ENCODE data around the gene MAN1A1. TPM values are rescaled to one million over a fixed set of nuclear protein-coding genes. Genes with fewer than 3 reads are reported as not detected.

Gene MAN1A1
- total and polyA plus RNA-seq, 2 experiments from 2014 or later: 117 to 245 TPM

DNA sequence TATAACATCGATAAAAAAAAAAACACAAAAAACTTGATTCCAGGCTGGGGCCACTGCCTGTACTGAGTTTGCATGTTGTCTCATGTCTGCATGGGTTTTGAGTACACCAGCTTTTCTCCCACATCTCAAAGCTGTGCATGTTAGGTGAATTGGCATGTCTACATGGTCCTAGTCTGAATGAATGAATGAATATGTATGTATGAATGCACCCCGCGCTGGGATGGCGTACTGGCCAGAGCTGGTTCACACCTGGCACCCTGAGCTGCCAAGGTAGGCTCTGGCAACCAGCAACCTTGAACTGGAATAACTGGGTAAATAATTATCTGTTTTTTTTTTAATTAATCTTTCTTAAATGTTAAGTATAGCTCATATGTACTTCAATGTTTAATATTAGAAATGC is 131.0 kb downstream of the MAN1A1 start:
- Histone ChIP-seq H2AFZ (no peak overlapping the region), H3K4me2 (no peak overlapping the region), H3K9me2 (replicated peaks; ENCODE audit: insufficient read depth) (no peaks in the 10 kb centered on the region), H3K27me3 (no peaks in the 10 kb centered on the region), H3K9me3 (ENCODE audit: low read depth) (no peaks in the 10 kb centered on the region), H3K4me3 (no peak overlapping the region), H4K20me1 (ENCODE audit: insufficient read depth, poor library complexity, severe bottlenecking) (no peaks in the 10 kb centered on the region), H3K27ac (no peak overlapping the region), H3K36me3 (replicated peaks; ENCODE audit: insufficient read depth, low read depth) (no peaks in the 10 kb centered on the region), H3K4me1 (ENCODE audit: insufficient read depth) (peaks cover 22% of the 10 kb centered on the region), H3K79me2 (peaks cover 53% of the 10 kb centered on the region)
- 97% methylated on average over 4 of the region's 4 CpGs for WGBS (ENCODE audit: low lambda C conversion rate, missing lambda C conversion rate)
- DNase-seq (ENCODE audit: low spot score): no peak
- TF ChIP-seq, protein P1, sequence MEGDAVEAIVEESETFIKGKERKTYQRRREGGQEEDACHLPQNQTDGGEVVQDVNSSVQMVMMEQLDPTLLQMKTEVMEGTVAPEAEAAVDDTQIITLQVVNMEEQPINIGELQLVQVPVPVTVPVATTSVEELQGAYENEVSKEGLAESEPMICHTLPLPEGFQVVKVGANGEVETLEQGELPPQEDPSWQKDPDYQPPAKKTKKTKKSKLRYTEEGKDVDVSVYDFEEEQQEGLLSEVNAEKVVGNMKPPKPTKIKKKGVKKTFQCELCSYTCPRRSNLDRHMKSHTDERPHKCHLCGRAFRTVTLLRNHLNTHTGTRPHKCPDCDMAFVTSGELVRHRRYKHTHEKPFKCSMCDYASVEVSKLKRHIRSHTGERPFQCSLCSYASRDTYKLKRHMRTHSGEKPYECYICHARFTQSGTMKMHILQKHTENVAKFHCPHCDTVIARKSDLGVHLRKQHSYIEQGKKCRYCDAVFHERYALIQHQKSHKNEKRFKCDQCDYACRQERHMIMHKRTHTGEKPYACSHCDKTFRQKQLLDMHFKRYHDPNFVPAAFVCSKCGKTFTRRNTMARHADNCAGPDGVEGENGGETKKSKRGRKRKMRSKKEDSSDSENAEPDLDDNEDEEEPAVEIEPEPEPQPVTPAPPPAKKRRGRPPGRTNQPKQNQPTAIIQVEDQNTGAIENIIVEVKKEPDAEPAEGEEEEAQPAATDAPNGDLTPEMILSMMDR (IDR thresholded peaks at IDR 0.05; ENCODE audit: poor library complexity): no peak
- TF ChIP-seq EZH2phosphoT487 (IDR thresholded peaks at IDR 0.05; ENCODE audit: low read depth, severe bottlenecking, unreplicated experiment): no peak
- TF ChIP-seq EZH2 (IDR thresholded peaks at IDR 0.05; ENCODE audit: borderline replicate concordance): no peak

DNA sequence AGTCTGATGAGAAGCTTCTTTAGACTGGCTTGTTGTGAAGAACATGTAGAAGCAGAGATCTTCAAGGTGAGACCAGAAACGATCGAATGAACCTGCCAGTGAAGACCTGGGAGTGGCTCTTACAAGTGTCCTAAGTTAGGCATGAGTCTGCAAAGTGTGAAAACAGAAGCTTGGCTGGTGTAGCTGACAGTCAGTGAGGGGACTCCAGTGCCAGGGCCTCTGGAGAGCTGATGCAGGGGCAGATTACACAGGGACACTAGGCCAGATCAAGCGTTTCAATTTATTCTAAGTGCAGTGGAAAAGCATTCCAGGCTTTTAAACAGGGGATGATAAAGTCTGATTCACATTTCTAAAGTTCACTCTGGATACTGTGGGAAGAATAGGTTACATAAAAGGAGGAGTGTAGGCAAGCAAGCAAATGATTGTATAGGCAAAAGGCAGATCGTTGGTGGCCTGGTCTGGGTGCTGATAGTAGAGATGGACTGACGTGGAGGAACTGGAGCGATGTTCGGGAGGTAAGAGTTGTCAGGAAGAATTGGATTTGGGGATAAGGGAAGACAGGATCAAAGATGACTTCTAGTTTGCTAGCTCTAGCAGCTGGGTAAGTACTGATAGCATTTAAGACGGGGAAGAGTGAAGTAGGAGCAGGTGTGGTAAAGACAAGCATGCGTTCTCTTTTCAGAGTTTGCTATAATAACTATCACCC is 133.5 kb downstream of the MAN1A1 start:
- TF ChIP-seq EZH2phosphoT487 (IDR thresholded peaks at IDR 0.05; ENCODE audit: low read depth, severe bottlenecking, unreplicated experiment): no peak
- TF ChIP-seq, protein P1 (IDR thresholded peaks at IDR 0.05; ENCODE audit: poor library complexity): no peak
- TF ChIP-seq EZH2 (IDR thresholded peaks at IDR 0.05; ENCODE audit: borderline replicate concordance): no peak
- Histone ChIP-seq H2AFZ (no peak overlapping the region), H3K27ac (peak overlapping the region; percentile 64), H3K4me1 (ENCODE audit: insufficient read depth) (peaks cover 22% of the 10 kb centered on the region), H3K36me3 (replicated peaks; ENCODE audit: insufficient read depth, low read depth) (no peaks in the 10 kb centered on the region), H3K79me2 (peaks cover 46% of the 10 kb centered on the region), H3K9me3 (ENCODE audit: low read depth) (no peaks in the 10 kb centered on the region), H3K4me2 (no peak overlapping the region), H4K20me1 (ENCODE audit: insufficient read depth, poor library complexity, severe bottlenecking) (no peaks in the 10 kb centered on the region), H3K27me3 (no peaks in the 10 kb centered on the region), H3K4me3 (no peak overlapping the region), H3K9me2 (replicated peaks; ENCODE audit: insufficient read depth) (no peaks in the 10 kb centered on the region)
- WGBS (ENCODE audit: low lambda C conversion rate, missing lambda C conversion rate): 88% methylated on average over 9 of the region's 9 CpGs
- no peak for DNase-seq (ENCODE audit: low spot score)

DNA sequence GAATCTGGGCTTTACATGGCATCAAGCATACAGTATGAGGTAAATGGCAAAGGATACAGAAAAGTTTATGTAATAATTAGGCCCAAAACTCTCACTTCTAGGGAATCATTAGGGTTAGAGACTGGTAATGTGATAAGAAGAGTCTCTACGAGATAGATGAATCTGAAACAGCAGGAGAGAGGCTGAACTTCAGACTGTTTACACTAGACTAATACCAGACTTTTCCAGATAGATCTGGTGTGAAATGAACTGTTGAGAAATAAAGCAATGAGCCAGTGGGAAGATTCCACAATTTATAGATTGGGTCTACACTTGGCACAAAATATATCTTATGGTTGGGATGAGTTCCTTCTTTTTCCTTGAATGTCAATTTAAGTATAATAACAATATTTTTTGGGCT is 134.3 kb downstream of the MAN1A1 start:
- no peak overlapping the region for H2AFZ ChIP-seq
- H3K4me2 ChIP-seq: no peak overlapping the region
- peak overlapping the region; percentile 64 for H3K27ac ChIP-seq
- no peaks in the 10 kb centered on the region for H3K36me3 ChIP-seq (replicated peaks; ENCODE audit: insufficient read depth, low read depth)
- no peak for TF ChIP-seq EZH2phosphoT487 (IDR thresholded peaks at IDR 0.05; ENCODE audit: low read depth, severe bottlenecking, unreplicated experiment)
- TF ChIP-seq, protein P1 (IDR thresholded peaks at IDR 0.05; ENCODE audit: poor library complexity): no peak
- TF ChIP-seq EZH2 (IDR thresholded peaks at IDR 0.05; ENCODE audit: borderline replicate concordance): no peak
- no peak overlapping the region for H3K4me3 ChIP-seq
- H3K27me3 ChIP-seq: no peaks in the 10 kb centered on the region
- peaks cover 23% of the 10 kb centered on the region for H3K4me1 ChIP-seq (ENCODE audit: insufficient read depth)
- H3K9me2 ChIP-seq (replicated peaks; ENCODE audit: insufficient read depth): no peaks in the 10 kb centered on the region
- H3K79me2 ChIP-seq: peaks cover 43% of the 10 kb centered on the region
- WGBS (ENCODE audit: low lambda C conversion rate, missing lambda C conversion rate): 48% methylated on average over 1 of the region's 1 CpG
- peak; percentile 21 for DNase-seq (ENCODE audit: low spot score)
- no peaks in the 10 kb centered on the region for H4K20me1 ChIP-seq (ENCODE audit: insufficient read depth, poor library complexity, severe bottlenecking)
- H3K9me3 ChIP-seq (ENCODE audit: low read depth): no peaks in the 10 kb centered on the region

All from hepatocyte (in vitro differentiated cells).